Spinal cord (tissue), 10 donors: Measurements from ENCODE around the gene NOL12. TPM values are rescaled to one million over a fixed set of nuclear protein-coding genes. Genes with fewer than 3 reads are reported as not detected.
A peak's percentile ranks its signal among the peaks of the same experiment; 100 is the strongest.

Source experiments
- DNase-seq, 6 donors: peaks; one replicate each; pipeline versions ENCODE4 v3.0.0 to v3.0.0-alpha.2; 2013 to 2015; ENCODE audit warnings: low spot score in 6 of 6, low read depth in 4 of 6
- H3K27ac ChIP-seq: one replicate; pipeline ENCODE4 v1.5.1; 2013; ENCODE audit warnings: low read depth, low read length, control low read depth
- H3K27me3 ChIP-seq: one replicate; pipeline ENCODE4 v1.6.1; 2013; ENCODE audit warnings: low read length; ENCODE audit not compliant: control insufficient read depth, insufficient read depth
- H3K36me3 ChIP-seq: one replicate; pipeline ENCODE4 v1.6.1; 2013; ENCODE audit warnings: low read length; ENCODE audit not compliant: control insufficient read depth, insufficient read depth
- H3K4me1 ChIP-seq: one replicate; pipeline ENCODE4 v1.6.1; 2013; ENCODE audit warnings: low read length; ENCODE audit not compliant: control insufficient read depth, insufficient read depth
- H3K4me3 ChIP-seq: one replicate; pipeline ENCODE4 v1.5.1; 2013; ENCODE audit warnings: low read depth, low read length, control low read depth
- H3K9me3 ChIP-seq: one replicate; pipeline ENCODE4 v1.6.1; 2013; ENCODE audit warnings: low read length; ENCODE audit not compliant: control insufficient read depth, insufficient read depth
- WGBS: methylation state at CpG from one replicate; pipeline ENCODE4 v1.1.5; 2013; ENCODE audit warnings: missing lambda C conversion rate; ENCODE audit not compliant: insufficient coverage; 5-methylcytosine and 5-hydroxymethylcytosine counted together
- polyA plus RNA-seq, 2 donors: library from polyadenylated mRNA; unstranded; fragments of 120-200 nt; gene quantifications; one replicate each; pipeline ENCODE4 v1.2.1, GENCODE V29; 2013; ENCODE audit not compliant: insufficient read length in 2 of 2
- total RNA-seq, 2 donors: library from RNA; depleted of rRNA in 1 of 2; stranded (reverse); fragments of 120-200 nt in 1 of 2; fragments of >200 nt in 1 of 2; gene quantifications; one replicate each; pipeline versions ENCODE4 v1.2.3 to v1.2.4, GENCODE V29; 2013 to 2014
- donor health status: healthy.

The NOL12 gene
- total and polyA plus RNA-seq, 4 donors: 12.2 to 40.6 (median 33.9) TPM

GRCh38 chr22:37678372-37678771, 7.8 kb upstream of the NOL12 start:
- Histone ChIP-seq H3K4me1 (peaks cover 41% of the 10 kb centered on the region), H3K27me3 (peaks cover 2% of the 10 kb centered on the region), H3K36me3 (peaks cover 3% of the 10 kb centered on the region), H3K9me3 (no peaks in the 10 kb centered on the region), H3K27ac (no peak overlapping the region), H3K4me3 (no peak overlapping the region)
- 78% methylated on average over 12 of the region's 18 CpGs for WGBS
- no peak for DNase-seq

GRCh38 chr22:37679670-37680069, 6.5 kb upstream of the NOL12 start:
- H3K9me3 ChIP-seq: no peaks in the 10 kb centered on the region
- H3K4me1 ChIP-seq: peaks cover 34% of the 10 kb centered on the region
- no peak for DNase-seq
- no peak overlapping the region for H3K4me3 ChIP-seq
- H3K27me3 ChIP-seq: peaks cover 2% of the 10 kb centered on the region
- H3K36me3 ChIP-seq: peaks cover 3% of the 10 kb centered on the region
- 95% methylated on average over 6 of the region's 8 CpGs for WGBS
- no peak overlapping the region for H3K27ac ChIP-seq

- WGBS: 95% methylated on average over 6 of the region's 7 CpGs
- Histone ChIP-seq H3K27me3 (peaks cover 2% of the 10 kb centered on the region), H3K4me1 (peaks cover 28% of the 10 kb centered on the region), H3K36me3 (peaks cover 3% of the 10 kb centered on the region), H3K9me3 (no peaks in the 10 kb centered on the region), H3K4me3 (no peak overlapping the region), H3K27ac (no peak overlapping the region)
- no peak for DNase-seq
Measured at GRCh38 chr22:37680191-37680851, 5.8 kb upstream of the NOL12 start.

GRCh38 chr22:37681001-37681424, 5.1 kb upstream of the NOL12 start:
- no peak overlapping the region for H3K4me3 ChIP-seq
- H3K4me1 ChIP-seq: peaks cover 25% of the 10 kb centered on the region
- 90% methylated on average over 2 of the region's 2 CpGs for WGBS
- peaks cover 3% of the 10 kb centered on the region for H3K36me3 ChIP-seq
- no peak overlapping the region for H3K27ac ChIP-seq
- H3K9me3 ChIP-seq: no peaks in the 10 kb centered on the region
- no peak for DNase-seq
- no peaks in the 10 kb centered on the region for H3K27me3 ChIP-seq

GRCh38 chr22:37681556-37682049, 4.5 kb upstream of the NOL12 start:
- no peak overlapping the region for H3K4me3 ChIP-seq
- H3K4me1 ChIP-seq: peaks cover 21% of the 10 kb centered on the region
- no peak overlapping the region for H3K27ac ChIP-seq
- 38% methylated on average over 5 of the region's 6 CpGs for WGBS
- no peaks in the 10 kb centered on the region for H3K9me3 ChIP-seq
- DNase-seq: peak in 3 of 6 donors; percentile 29 to 77 (median 48)
- no peaks in the 10 kb centered on the region for H3K27me3 ChIP-seq
- peaks cover 3% of the 10 kb centered on the region for H3K36me3 ChIP-seq

- WGBS: 84% methylated on average over 9 of the region's 16 CpGs
Measured at GRCh38 chr22:37684803-37685615, 1.1 kb upstream of the NOL12 start.

GRCh38 chr22:37690407-37690806, 4.3 kb downstream of the NOL12 start:
- 96% methylated on average over 5 of the region's 7 CpGs for WGBS
- Histone ChIP-seq H3K27me3 (no peaks in the 10 kb centered on the region), H3K27ac (no peak overlapping the region), H3K4me3 (no peak overlapping the region), H3K9me3 (no peaks in the 10 kb centered on the region), H3K4me1 (peaks cover 16% of the 10 kb centered on the region), H3K36me3 (peaks cover 59% of the 10 kb centered on the region)
- DNase-seq: no peak

More at GRCh38 chr22:37684803-37685615, 1.1 kb upstream of the NOL12 start:
- no peak for DNase-seq
- H3K4me1 ChIP-seq: peaks cover 20% of the 10 kb centered on the region
- H3K27ac ChIP-seq: no peak overlapping the region
- H3K27me3 ChIP-seq: no peaks in the 10 kb centered on the region
- H3K36me3 ChIP-seq: peaks cover 20% of the 10 kb centered on the region
- H3K9me3 ChIP-seq: no peaks in the 10 kb centered on the region
- H3K4me3 ChIP-seq: no peak overlapping the region

GRCh38 chr22:37690901-37691504, 4.9 kb downstream of the NOL12 start:
- Histone ChIP-seq H3K27me3 (no peaks in the 10 kb centered on the region), H3K4me3 (no peak overlapping the region), H3K9me3 (no peaks in the 10 kb centered on the region), H3K36me3 (peaks cover 62% of the 10 kb centered on the region), H3K27ac (no peak overlapping the region), H3K4me1 (peaks cover 19% of the 10 kb centered on the region)
- no peak for DNase-seq
- 96% methylated on average over 17 of the region's 18 CpGs for WGBS

- DNase-seq: no peak
- WGBS: 95% methylated on average over 15 of the region's 15 CpGs
- Histone ChIP-seq H3K4me1 (peaks cover 23% of the 10 kb centered on the region), H3K27me3 (no peaks in the 10 kb centered on the region), H3K9me3 (no peaks in the 10 kb centered on the region), H3K27ac (no peak overlapping the region), H3K36me3 (peaks cover 62% of the 10 kb centered on the region), H3K4me3 (no peak overlapping the region)
Measured at GRCh38 chr22:37692627-37693285, 6.6 kb downstream of the NOL12 start.
